Smooth muscle cell of the brain vasculature (primary cell): ENCODE data around the gene GTF2H4.
A peak's percentile ranks its signal among the peaks of the same experiment; 100 is the strongest.
"Not testable (repeated sequence)": the region's sequence is repeated elsewhere in the genome, so short reads cannot be mapped to it uniquely, and the experiment has no call there.

ENCODE experiments used
- DNase-seq: peaks from one replicate; pipeline ENCODE4 v3.0.0-alpha.2; 2012; ENCODE audit warnings: low read depth, low spot score

The GTF2H4 gene

DNA sequence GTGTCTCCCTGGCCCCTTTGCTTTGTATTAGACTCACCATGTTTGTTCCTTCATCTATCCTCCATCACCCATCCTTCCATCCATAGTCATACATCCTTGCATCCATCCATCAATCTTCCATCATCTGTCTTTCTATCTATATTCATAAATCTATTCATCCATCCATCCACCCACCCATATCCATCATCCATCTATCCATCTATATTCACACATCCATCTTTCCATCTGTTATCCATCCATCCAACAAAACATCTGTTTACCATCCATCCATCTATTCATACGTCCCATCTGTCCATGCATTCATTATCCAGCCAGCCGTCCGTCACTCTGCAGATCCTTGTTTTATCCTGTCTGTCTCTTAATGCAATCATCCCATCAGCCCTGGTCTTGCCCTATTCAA, 13.1 kb upstream of the GTF2H4 start:
- no peak for DNase-seq

GRCh38 chr6:30895343-30895742, 12.7 kb upstream of the GTF2H4 start:
- no peak for DNase-seq

DNA sequence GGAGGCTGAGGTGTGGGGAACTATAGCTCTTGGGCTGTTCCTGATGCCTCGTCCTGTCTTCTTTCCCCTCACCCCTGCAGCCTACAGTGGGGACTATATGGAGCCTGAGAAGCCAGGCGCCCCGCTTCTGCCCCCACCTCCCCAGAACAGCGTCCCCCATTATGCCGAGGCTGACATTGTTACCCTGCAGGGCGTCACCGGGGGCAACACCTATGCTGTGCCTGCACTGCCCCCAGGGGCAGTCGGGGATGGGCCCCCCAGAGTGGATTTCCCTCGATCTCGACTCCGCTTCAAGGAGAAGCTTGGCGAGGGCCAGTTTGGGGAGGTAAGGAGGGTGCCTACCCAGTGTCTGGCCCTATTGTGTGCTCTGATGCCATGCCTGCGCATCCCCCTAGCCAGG, 11.5 kb upstream of the GTF2H4 start:
- DNase-seq: no peak

GRCh38 chr6:30897882-30898281, 10.1 kb upstream of the GTF2H4 start:
- no peak for DNase-seq

DNA sequence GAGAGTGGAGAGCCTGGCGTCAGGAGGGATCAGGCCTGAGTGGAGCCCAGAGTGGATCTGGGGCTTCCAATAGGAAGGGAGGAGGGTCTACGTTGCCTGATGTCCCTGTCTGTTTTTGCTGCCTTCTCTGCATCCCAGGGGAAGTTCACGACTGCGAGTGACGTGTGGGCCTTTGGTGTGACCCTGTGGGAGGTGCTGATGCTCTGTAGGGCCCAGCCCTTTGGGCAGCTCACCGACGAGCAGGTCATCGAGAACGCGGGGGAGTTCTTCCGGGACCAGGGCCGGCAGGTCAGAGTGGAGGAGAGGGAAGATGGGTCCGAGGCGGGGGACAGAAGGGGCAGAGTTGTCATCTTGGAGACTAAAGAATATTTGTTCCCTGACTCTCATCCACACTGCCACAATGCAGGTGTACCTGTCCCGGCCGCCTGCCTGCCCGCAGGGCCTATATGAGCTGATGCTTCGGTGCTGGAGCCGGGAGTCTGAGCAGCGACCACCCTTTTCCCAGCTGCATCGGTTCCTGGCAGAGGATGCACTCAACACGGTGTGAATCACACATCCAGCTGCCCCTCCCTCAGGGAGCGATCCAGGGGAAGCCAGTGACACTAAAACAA, 9.2 kb upstream of the GTF2H4 start:
- DNase-seq: no peak

- no peak for DNase-seq
Measured at GRCh38 chr6:30900863-30901417, 7.1 kb upstream of the GTF2H4 start.

GRCh38 chr6:30901436-30901835, 6.6 kb upstream of the GTF2H4 start:
- no peak for DNase-seq

- DNase-seq: not testable (repeated sequence)
Measured at GRCh38 chr6:30902196-30902595, 5.8 kb upstream of the GTF2H4 start.

- no peak for DNase-seq
Measured at GRCh38 chr6:30902709-30903108, 5.3 kb upstream of the GTF2H4 start.

DNA sequence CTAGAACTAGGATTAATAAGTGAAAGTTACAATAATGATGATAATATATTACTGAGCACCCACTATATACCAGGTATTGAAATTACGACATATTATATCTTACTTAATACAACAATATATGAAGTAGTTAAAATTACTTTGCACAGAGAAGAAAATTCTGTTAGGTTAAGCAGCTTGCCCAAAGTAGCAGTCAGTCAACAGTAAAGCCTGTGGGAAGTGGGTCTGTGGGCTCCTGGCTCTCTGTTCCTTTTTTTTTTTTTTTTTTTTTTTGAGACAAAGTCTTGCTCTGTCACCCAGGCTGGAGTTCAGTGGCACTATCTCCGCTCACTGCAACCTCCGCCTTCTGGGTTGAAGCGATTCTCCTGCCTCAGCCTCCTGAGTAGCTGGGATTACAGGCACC, 4.8 kb upstream of the GTF2H4 start:
- no peak for DNase-seq

DNA sequence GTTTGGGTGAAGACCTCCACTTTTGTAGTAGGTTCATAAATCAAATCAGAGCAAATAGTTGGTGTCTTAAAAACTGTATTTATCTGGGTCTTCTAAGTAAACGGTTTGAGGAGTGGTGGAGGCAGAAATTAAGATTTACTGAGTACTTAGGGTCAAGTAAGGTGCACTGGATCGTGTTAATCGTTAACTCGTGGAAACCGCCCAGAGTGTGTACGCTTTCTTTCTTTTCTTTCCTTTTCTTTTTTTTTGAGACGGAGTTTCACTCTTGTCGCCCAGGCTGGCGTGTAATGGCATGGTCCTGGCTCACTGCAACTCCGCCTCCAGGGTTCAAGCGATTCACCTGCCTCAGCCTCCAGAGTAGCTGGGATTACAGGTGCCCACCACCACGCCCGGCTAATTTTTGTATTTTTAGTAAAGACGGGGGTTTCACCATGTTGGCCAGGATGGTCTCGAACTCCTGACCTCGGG, 683 bp upstream of the GTF2H4 start:
- DNase-seq: not testable (repeated sequence)

DNA sequence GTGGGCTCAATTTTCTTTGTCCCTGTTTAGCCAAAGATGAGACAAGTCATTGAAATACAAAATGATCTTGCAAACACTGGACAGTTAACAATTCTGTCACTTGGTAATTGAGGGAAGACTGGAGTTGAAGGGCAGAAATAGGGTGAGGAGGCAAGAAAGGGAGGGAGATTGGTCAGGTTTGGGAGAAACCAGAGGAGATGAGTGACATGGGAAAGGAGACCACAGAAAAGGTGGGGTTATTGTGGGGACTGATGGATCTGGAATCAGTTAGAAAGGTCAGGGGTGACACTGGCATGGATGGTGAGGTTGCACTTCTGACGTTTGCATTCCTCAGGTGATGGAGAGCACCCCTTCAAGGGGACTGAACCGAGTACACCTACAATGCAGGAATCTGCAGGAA, 693 bp downstream of the GTF2H4 start:
- DNase-seq: no peak

DNA sequence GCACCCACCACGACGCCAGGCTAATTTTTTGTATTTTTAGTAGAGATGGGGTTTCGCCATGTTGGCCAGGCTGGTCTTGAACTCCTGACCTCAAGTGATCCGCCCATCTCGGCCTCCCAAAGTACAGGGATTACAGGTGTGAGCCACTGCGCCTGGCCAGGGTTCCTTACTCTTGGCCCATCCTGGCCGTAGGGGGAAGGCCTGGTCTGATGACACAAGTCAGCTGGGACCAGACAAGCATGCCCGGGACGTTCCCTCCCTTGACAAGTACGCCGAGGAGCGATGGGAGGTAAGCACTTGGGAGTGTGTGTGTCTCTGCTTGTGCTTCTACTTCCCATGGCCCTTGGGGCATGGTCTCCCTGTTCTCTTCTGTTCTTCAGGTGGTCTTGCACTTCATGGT, 2.5 kb downstream of the GTF2H4 start:
- not testable (repeated sequence) for DNase-seq

DNA sequence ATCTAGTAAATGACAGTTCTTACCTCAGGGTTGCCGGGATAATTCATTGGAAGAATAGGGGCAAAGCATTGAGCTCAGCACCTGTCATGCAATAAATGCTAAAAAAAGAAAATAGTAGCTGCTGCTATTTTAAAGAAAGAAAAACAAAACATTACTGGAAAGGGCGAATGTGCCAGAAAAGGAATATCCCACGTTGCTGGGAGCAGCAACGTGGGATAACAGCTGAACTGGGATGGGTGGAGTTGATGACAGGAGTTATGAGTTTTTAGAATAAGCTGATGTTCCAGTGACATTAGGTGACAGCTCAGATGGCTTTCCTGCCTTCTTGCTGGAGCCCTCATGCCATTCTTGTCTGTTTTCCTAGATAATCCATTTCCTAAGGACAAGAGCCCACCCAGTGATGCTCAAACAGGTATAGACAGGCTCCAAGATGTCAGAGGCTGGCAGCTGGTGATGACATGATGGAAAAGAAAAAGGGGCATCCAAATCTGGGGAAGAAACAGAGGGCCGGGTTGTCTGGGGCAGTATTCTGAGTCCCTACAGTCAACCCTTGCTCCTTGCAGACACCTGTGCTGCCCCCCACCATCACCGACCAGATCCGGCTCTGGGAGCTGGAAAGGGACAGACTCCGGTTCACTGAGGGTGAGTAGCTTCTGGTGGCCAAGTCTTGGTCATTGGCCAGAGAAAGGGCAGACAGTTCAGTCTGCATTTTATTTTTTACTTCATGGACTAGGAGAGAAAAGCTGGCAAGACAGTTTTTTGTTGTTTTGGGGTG, 4.9 kb downstream of the GTF2H4 start:
- DNase-seq: no peak

- DNase-seq: peak; percentile 28
Measured at GRCh38 chr6:30913721-30914075, 5.7 kb downstream of the GTF2H4 start.

DNA sequence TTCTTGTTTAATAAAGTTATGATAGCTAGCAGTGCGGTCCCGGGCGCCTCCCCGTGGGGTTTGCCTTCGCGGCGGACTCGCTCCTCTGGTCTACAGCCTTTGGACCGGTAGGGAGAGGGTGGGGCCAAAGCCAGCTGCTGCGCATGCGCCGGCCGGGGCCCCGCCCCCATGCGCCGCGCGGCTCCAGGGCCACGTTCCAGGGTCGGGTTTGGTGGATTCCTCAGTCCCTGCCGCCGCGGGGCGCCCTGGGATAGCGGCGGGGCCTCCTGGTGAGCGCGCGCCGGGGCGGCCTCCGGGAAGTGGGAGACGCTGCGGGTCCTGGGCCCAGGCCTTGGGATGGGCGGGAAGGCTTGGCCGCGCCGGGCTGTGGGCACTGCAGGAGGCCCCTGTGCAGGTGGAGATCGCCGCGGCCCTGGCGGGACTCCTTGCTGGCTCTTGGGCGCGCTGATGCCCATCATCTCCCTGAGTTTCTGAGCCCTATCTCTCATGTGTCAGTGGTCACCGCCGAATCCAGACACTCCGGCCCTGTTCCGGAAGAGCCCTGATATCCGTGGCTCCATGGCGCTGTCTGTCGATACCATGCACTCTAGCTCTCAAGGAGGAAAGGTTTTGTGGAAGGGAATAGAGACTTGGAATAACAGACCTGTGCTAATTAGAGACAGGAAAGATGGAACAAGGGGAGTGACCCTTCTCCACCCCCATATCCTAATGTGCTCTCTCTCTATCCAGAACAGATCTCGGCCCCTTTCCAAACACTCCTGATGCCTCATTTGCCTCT, 6.3 kb downstream of the GTF2H4 start, which contains the start of gene VARS2:
VARS2 (plus strand) TSS at position 163 of the 778 bp plus-strand sequence; CDS start at position 762, 599 bp downstream.
- no peak for DNase-seq

DNA sequence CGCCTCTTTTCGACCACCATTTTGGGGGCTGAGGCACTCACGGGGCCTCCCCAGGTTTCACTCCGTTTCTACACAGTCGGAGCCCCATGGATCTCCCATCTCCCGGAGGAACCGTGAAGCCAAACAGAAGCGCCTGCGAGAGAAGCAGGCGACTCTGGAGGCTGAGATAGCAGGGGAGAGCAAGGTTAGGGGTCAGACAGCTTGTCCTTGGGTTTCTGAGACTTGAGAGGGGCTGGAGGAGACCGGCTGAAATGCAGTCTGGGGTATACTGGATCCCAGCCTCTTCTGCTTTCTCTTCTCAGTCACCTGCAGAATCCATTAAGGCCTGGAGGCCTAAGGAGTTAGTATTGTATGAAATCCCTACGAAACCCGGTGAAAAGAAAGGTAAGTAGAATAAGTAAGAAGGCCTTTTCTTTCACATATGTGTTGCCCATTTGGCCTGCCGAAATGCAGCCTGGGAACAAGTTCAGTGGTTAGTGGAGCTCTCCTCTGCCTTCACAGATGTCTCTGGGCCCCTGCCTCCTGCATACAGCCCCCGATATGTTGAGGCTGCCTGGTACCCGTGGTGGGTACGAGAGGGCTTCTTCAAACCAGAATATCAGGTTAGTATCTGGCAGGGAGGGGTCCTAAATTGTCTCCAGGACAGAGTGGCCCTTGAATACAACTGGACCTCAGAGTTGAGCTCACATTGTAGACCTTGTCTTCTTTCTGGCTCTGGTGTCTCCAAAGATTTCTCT, 7.0 kb downstream of the GTF2H4 start:
- DNase-seq: no peak

DNA sequence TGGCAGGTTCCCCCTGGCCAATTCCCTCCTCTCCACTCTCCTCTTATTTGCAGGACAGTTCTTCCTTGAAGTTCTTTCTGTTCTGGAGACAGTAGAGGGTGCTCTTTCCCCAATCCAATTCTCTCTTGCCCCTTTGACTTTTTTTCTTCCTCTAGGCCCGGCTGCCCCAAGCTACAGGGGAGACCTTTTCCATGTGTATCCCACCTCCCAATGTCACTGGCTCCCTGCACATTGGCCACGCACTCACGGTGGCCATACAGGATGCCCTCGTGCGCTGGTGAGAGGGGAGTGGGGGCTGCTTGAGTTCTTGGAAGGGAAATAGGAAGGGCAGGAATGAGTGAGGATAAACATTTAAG, 7.6 kb downstream of the GTF2H4 start:
- peak; percentile 32 for DNase-seq

- DNase-seq: no peak
Measured at GRCh38 chr6:30917041-30917440, 9.0 kb downstream of the GTF2H4 start.

GRCh38 chr6:30917487-30917886, 9.5 kb downstream of the GTF2H4 start:
- no peak for DNase-seq

GRCh38 chr6:30918670-30919069, 10.7 kb downstream of the GTF2H4 start:
- no peak for DNase-seq

DNA sequence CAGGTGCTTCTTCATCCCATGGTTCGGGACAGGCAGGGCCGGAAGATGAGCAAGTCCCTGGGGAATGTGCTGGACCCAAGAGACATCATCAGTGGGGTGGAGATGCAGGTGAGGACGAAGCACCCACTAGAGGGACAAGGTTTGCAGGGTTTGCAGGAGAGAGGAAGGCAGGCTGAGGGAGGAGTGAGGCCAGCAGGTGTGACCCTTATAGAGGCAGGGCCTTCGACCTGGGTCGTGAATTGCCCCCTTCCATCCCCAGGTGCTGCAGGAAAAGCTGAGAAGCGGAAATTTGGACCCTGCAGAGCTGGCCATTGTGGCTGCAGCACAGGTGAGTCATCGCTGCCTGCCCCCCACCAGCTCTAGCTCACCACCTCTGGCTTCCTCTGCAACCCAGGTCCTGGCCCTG, 14.4 kb downstream of the GTF2H4 start:
- DNase-seq: no peak
